MG63 (cell line): ENCODE results near the gene DDAH2. TPM values are rescaled to one million over a fixed set of nuclear protein-coding genes. Genes with fewer than 3 reads are reported as not detected.

Experiments
- DNase-seq: peaks from one replicate; pipeline ENCODE4 v3.0.0-alpha.2; 2020
- H3K27me3 ChIP-seq: fragments of 250-450 bp; sonication (Bioruptor Pico); 2 replicates; pipeline ENCODE4 v1.5.1; 2020; ENCODE audit warnings: mild to moderate bottlenecking, moderate library complexity
- H3K36me3 ChIP-seq: fragments of 250-450 bp; sonication (Bioruptor Pico); 2 replicates; pipeline ENCODE4 v1.5.1; 2020; ENCODE audit warnings: mild to moderate bottlenecking, moderate library complexity
- H3K4me3 ChIP-seq: fragments of 250-450 bp; sonication (Bioruptor Pico); 2 replicates; pipeline ENCODE4 v1.5.1; 2020; ENCODE audit warnings: mild to moderate bottlenecking, moderate library complexity
- H3K9me3 ChIP-seq: fragments of 250-450 bp; sonication (Bioruptor Pico); 2 replicates; pipeline ENCODE4 v1.5.1; 2020; ENCODE audit warnings: mild to moderate bottlenecking, moderate library complexity
- total RNA-seq: library from RNA; depleted of rRNA; stranded (reverse); fragments of >200 nt; shearing (Covaris generic); gene quantifications from 2 replicates; pipeline ENCODE4 v1.2.3, GENCODE V29; 2014; ENCODE audit warnings: low replicate concordance

The DDAH2 gene
- total RNA-seq, 1 experiment from 2014 or later: 31.9 TPM

DNA sequence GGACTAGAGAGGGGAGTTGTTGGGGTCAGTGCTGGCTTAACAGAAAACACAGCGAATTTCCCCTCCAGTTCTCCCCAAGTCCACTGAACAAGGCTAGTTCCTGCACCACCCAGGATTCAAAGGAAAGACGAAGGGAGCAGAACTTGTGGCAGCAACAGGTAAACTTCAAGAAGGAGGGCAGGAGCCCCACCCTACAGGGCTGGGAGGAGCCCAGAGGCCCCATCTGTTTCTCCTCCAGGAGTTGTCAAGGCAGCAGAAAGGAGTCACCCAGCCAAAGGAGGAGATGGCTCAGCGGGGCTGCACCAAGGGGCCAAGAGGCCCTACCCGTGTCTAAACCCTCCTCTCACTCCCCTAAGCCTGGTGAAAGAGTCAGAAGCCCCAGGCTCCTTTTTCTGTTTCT lies 35.1 kb upstream of the DDAH2 start:
- no peak for DNase-seq
- Histone ChIP-seq H3K36me3 (no peaks in the 10 kb centered on the region), H3K9me3 (no peaks in the 10 kb centered on the region)

DNA sequence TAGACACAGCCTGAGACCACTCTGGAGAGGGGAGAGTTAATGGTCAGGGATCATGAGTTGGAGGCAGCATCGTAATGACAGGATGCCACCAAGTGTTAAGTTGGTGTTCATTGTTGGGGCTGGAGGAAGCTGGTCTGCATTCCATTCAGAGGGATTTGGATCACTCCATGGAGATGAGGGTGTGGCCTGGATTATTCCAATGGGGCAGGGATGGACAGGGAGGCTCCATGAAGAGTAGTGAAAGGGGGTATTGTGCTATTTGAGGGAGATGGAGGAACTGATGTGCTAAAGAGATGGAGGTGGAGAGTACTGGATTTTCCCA lies 34.5 kb upstream of the DDAH2 start:
- H3K36me3 ChIP-seq: no peaks in the 10 kb centered on the region
- DNase-seq: peak; percentile 19
- H3K27me3 ChIP-seq: no peaks in the 10 kb centered on the region
- H3K9me3 ChIP-seq: no peaks in the 10 kb centered on the region
- H3K4me3 ChIP-seq: no peak overlapping the region

More for the DNA sequence above, 35.1 kb upstream of the DDAH2 start:
- H3K4me3 ChIP-seq: no peak overlapping the region
- H3K27me3 ChIP-seq: no peaks in the 10 kb centered on the region

DNA sequence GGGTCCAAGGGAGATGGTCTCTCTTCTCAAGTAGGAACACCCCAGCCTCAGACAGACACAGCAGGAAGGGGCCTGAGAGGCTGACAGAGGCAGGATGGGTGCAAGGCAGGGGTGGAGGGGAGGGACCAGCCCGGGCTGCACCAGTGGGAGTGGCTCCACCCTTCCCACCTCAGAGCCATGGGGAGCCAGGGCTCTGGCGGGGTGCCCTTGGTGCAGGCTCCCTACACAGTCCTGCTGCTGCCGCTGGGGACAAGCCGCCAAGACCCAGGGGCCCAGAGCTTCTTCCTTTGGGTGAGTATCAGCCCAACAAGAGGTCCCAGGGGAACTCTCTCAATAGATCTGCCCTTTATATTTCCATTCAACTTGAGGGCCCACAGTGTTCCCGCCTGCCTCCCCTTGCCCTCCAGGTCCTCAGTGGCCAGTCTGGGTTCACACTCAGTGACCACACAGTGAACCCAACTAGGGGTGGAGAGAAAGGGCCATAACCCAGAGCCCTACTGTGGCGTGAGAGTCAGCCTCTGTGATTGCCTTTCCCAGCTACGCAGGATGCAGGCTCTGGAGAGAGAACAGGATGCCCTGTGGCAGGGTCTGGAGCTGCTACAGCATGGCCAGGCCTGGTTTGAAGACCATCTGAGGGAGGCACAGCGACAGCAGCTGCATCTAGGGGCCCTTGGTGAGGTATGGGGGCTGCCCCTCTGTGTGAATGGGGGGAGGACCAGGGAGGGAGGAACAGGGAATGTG lies 33.9 kb upstream of the DDAH2 start:
- Histone ChIP-seq H3K27me3 (no peaks in the 10 kb centered on the region), H3K4me3 (no peak overlapping the region), H3K36me3 (no peaks in the 10 kb centered on the region), H3K9me3 (no peaks in the 10 kb centered on the region)
- no peak for DNase-seq

- no peaks in the 10 kb centered on the region for H3K36me3 ChIP-seq
- H3K9me3 ChIP-seq: no peaks in the 10 kb centered on the region
- H3K4me3 ChIP-seq: no peak within 1 kb of the TSS
- H3K27me3 ChIP-seq: no peaks in the 10 kb centered on the region
- DNase-seq: no peak
These were observed 33.3 kb upstream of the DDAH2 start, which contains the start of gene SAPCD1 for GRCh38 chr6:31762356-31762755. Gene SAPCD1, plus strand, starts transcription at chr6:31762656. Its CDS starts 399 bp downstream, at chr6:31763055.

GRCh38 chr6:31761343-31761742 lies 32.2 kb upstream of the DDAH2 start:
- no peaks in the 10 kb centered on the region for H3K9me3 ChIP-seq
- H3K27me3 ChIP-seq: no peaks in the 10 kb centered on the region
- H3K36me3 ChIP-seq: no peaks in the 10 kb centered on the region
- no peak for DNase-seq
- H3K4me3 ChIP-seq: no peak overlapping the region

- no peaks in the 10 kb centered on the region for H3K36me3 ChIP-seq
- no peak overlapping the region for H3K4me3 ChIP-seq
- DNase-seq: no peak
- H3K9me3 ChIP-seq: no peaks in the 10 kb centered on the region
- H3K27me3 ChIP-seq: no peaks in the 10 kb centered on the region
These were observed 31.7 kb upstream of the DDAH2 start for GRCh38 chr6:31760790-31761189.

DNA sequence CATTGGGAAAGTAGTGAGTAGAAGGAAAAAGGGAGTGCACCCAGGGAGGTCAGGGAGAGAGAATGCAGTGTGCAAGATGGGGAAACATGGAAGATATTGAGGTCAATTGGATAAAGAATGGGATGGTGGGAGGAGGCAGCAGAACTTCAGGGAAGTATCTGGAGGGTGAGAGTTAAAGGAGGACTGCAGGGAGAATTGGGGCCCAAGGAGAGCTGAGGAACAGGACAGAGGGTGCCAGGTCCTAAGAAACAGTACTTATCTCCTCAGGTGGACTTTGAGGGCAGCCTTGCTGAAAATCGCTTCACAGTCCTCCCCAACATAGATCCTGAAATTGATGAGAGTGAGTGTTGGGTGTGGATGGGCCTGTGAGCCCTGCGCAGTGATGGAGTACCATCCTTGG lies 29.2 kb upstream of the DDAH2 start:
- Histone ChIP-seq H3K4me3 (no peak overlapping the region), H3K9me3 (no peaks in the 10 kb centered on the region)
- DNase-seq: no peak

GRCh38 chr6:31752739-31753319 lies 23.7 kb upstream of the DDAH2 start:
- Histone ChIP-seq H3K4me3 (no peak overlapping the region), H3K9me3 (no peaks in the 10 kb centered on the region), H3K36me3 (peaks cover 2% of the 10 kb centered on the region; the same call in 1 of the 2 replicates), H3K27me3 (no peaks in the 10 kb centered on the region)
- peak; percentile 51 for DNase-seq

More for the DNA sequence above, 29.2 kb upstream of the DDAH2 start:
- Histone ChIP-seq H3K36me3 (no peaks in the 10 kb centered on the region), H3K27me3 (no peaks in the 10 kb centered on the region)

GRCh38 chr6:31750411-31751022 lies 21.4 kb upstream of the DDAH2 start:
- Histone ChIP-seq H3K9me3 (no peaks in the 10 kb centered on the region), H3K4me3 (no peak overlapping the region), H3K36me3 (peaks cover 8% of the 10 kb centered on the region; the same call in 1 of the 2 replicates), H3K27me3 (no peaks in the 10 kb centered on the region)
- no peak for DNase-seq

- peaks cover 8% of the 10 kb centered on the region; the same call in 1 of the 2 replicates for H3K36me3 ChIP-seq
- DNase-seq: no peak
- H3K9me3 ChIP-seq: no peaks in the 10 kb centered on the region
- H3K4me3 ChIP-seq: no peak overlapping the region
- no peaks in the 10 kb centered on the region for H3K27me3 ChIP-seq
These were observed 20.4 kb upstream of the DDAH2 start for GRCh38 chr6:31749301-31750036.

GRCh38 chr6:31744422-31744821 lies 15.3 kb upstream of the DDAH2 start:
- Histone ChIP-seq H3K27me3 (no peaks in the 10 kb centered on the region), H3K36me3 (peaks cover 31% of the 10 kb centered on the region), H3K9me3 (no peaks in the 10 kb centered on the region), H3K4me3 (no peak overlapping the region)
- no peak for DNase-seq

DNA sequence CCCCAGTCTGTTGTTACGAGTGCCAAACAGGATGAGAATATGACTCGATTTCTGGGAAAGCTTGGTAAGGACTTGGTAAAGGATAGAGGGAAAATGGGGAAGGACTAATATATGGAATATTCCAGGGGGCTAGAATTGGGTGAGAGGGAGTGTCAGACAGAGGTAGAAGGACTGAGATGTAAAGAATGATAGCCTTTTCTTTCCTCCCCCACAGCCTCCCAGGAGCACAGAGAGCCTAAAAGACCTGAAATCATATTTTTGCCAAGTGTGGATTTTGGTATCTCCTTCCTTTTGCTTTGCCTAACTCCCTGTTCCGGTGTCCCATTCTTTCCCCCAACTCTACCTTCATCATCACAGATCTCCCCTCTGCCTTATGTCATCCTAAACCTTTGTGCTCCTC lies 13.8 kb upstream of the DDAH2 start:
- Histone ChIP-seq H3K4me3 (no peak overlapping the region), H3K36me3 (peaks cover 29% of the 10 kb centered on the region), H3K27me3 (no peaks in the 10 kb centered on the region), H3K9me3 (no peaks in the 10 kb centered on the region)
- no peak for DNase-seq

DNA sequence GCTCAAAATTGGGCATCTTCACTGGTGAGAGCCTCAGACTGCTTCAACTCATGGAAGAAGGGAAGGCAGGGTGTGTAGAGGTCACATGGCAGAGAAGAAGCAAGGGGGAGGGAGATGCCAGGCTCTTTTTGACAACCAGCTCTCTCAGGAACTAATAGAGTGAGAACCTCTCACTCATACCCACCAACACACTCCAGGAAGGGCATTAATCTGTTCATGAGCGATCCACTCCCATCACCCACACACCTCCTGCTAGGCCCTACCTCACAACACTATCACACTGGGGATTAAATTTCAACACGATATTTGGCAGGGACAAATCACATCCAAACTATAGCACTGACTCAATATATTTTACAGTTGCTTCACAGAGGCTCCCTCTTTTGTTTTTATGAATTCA lies 12.7 kb upstream of the DDAH2 start:
- Histone ChIP-seq H3K27me3 (no peaks in the 10 kb centered on the region), H3K36me3 (peaks cover 28% of the 10 kb centered on the region), H3K9me3 (no peaks in the 10 kb centered on the region), H3K4me3 (no peak overlapping the region)
- DNase-seq: no peak

- Histone ChIP-seq H3K36me3 (peaks cover 23% of the 10 kb centered on the region), H3K27me3 (no peaks in the 10 kb centered on the region), H3K9me3 (no peaks in the 10 kb centered on the region), H3K4me3 (peak overlapping the region; percentile 69)
- no peak for DNase-seq
These were observed 11.5 kb upstream of the DDAH2 start for GRCh38 chr6:31740397-31741223.

- Histone ChIP-seq H3K9me3 (no peaks in the 10 kb centered on the region), H3K27me3 (no peaks in the 10 kb centered on the region)
- peak; percentile 96 for DNase-seq
These were observed 10.7 kb upstream of the DDAH2 start, which contains the start of gene MSH5 for GRCh38 chr6:31739639-31740396. Gene MSH5, plus strand, starts transcription at chr6:31740005. Its CDS starts 462 bp downstream, at chr6:31740467.

More at GRCh38 chr6:31739639-31740396, 10.7 kb upstream of the DDAH2 start, which contains the start of gene MSH5:
- Histone ChIP-seq H3K4me3 (peak within 1 kb of the TSS; percentile 69), H3K36me3 (peaks cover 27% of the 10 kb centered on the region)
